ENCODE results near the gene MAP2K5.
A peak's percentile ranks its signal among the peaks of the same experiment; 100 is the strongest.

Gene MAP2K5

DNA sequence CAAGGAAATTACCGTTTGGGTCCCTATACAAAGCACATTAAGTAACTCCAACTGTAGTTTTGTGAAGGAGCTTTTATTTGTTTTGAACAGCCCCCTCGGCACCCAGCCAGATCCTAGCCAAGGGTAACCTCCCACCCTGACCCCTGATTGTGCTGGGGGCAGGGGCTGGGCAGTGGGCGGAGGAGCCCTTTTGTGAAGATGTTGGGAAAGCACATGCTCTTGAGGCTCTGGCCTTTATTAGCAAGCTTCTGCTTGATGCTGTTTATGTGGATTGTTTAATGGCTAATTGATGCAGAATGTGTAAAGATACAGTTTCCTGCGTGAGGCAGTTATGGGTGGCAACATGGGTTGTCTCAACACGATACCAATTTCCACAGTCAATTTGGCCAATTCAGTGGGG, 136.5 kb downstream of the MAP2K5 start:
- no peak for DNase-seq

DNA sequence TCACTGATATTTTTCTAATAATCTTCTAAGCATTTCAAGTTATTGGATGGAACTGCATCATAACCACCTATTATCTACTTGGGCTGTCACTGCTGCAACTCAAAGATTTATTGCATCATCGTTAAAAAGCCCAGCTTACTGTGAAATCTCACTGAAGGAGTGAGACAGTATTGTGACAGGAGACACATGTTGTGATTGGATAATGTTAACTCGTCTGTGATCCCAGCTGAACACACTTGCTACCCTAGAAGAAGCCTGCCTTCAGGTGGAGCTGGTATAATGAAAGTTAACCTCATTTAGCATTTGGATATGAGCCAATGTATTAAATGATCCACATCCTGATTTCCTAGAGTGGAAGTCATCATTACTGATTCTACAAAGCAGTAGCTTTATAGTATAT, 138.1 kb downstream of the MAP2K5 start:
- peak; percentile 39 for DNase-seq

DNA sequence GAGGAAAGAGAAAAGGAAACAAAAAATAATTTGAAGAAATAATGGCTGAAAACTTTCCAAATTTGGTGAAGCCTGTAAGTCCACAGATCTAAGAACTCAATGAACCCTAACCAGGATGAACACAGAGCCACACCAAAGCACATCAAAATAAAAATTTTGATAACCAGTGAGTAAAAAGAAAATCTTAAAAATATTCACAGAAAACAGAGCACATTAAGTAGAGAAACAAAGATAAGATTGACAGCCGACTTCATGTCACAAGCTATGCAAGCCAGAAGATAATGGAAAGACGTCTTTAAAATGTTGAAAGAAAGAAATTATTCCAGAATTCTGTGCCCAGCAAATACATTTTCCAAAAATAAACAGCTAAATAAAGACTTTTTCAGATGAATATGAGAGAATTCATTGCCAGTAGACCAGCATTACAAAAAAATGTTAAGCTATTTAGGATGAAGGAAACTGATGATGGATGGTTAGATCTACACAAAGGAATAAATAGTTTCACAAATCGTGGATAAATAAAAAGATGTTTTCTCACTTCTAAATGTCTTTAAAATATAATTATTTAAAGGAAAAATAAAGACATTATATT, 142.6 kb downstream of the MAP2K5 start:
- DNase-seq = peak; percentile 8

DNA sequence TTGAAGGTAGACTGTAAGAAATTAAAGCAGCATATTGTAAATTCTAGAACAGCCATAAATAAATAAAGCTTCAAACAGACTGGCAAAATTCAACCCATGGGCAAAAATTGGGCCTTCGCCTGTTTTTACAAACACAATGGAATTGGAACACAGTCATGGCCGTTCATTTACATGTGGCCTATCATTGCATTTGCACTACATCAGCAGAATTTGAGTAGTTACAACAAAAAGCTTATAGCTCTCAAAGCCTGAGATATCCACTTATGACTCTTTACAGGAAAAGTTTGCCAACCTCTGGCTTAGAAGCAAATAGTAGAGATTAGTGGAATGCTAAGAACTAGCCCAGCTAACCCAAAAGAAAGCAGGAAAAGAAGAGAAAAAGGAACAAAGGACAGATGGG, 143.2 kb downstream of the MAP2K5 start:
- no peak for DNase-seq

DNA sequence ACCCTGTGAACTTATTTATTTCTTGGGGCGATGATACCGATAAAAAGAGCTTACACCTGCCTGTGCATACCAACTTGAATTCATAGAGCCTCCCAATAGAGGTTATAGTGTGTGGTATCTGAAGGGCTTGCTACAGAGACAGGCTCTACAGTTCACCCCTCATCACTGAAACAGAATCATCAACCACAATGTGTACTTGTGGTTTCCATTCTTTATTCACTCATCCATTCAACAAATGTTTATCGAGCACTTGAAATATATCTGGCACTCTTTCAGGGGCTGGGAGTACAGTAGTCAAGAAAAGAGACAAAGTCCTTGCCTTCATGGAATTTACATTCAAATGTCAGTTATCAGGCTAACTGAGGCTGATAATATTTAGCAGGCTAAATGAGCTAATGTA, 148.4 kb downstream of the MAP2K5 start:
- DNase-seq = no peak

DNA sequence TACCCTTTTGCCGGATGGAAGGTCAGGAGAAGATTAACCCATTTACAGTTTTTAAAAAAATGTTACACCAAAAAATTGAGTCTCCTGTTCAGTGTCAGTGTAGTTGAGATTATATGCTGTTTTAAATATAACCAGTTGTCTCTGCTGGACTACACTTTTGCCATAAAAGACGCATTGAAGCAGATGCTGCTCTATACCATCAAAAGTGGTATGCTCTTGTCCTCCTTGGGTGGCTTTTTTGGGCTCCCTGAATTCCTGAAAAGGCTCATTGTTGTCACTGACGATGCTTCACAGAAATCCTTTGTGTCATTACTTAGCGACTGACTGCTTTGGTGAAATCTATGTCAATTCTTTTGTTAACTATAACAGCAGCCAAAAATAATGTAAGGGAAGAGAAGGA, 148.9 kb downstream of the MAP2K5 start:
- DNase-seq = no peak

DNA sequence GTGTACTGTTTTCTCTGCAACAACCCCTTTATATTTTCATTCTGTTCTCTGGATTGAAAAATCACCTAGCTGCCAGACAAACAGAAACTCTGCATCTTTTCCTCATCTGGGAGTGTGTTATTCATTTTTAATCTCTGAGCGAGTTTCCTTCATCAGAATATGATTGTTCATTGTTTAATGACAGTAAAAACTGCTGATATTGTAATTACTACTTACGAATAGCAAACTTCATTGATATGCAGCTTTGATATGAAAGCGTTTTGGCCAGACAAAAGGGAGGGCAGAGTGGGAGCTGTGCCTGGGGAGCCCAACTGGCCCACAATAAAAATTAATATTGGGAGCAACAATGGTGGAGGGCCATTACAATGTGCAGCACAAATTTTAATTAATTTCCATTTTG, 150.1 kb downstream of the MAP2K5 start:
- no peak for DNase-seq

DNA sequence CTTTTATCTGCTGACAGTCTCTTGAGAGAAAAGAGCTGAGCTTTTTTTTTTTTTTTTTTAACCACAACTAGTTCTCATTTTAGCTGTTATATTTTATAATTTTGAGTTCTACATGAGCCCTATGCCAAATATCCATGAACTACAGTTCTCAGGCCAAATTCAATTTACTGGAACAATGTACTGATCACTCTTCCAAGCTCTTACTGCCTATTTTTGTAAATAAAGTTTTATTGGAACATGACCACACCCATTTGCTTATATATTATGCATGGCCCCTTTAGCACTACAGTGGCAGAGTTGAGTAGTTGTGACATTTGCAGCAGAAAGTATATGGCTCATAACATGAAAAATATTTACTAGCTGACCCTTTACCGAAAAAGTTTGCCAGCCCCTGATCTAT, 153.6 kb downstream of the MAP2K5 start:
- DNase-seq = no peak

DNA sequence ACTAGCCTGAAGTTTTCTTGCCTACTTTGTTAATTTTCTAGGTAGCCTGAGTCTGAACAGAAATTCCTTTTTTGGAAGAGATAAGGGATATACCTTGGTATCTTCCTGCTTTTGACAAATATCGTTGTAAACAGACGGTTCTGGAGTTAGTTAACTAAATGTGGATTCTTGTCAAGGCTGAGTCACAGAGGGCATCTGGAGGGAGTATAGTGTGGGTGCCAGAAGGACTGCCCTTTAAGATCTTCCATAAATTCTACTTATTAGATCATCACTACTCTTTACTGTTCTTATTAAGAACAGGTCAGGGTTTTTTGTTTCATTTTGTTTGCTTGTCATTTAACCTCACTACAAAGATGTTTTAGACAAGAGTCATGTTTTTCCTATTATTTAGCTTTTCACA, 157.5 kb downstream of the MAP2K5 start:
- no peak for DNase-seq

DNA sequence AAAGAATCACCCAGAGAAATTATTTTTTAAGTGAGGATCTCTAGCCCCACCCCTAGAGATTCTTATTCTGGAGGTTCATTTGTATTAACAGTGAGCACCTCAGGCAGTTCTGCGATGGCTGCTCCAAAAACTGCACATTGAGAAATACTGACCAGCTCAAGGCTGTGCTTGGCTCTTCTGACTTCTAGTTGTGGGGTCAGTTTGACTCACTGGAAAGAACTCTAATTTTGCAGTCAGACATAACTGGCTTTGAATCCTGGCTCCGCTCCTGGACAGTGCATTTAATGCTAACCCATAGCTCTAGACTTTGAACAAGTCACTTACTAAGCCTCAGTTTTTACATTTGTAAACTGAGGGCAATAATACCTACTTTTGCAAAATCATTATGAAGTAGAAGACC, 159.2 kb downstream of the MAP2K5 start:
- no peak for DNase-seq

DNA sequence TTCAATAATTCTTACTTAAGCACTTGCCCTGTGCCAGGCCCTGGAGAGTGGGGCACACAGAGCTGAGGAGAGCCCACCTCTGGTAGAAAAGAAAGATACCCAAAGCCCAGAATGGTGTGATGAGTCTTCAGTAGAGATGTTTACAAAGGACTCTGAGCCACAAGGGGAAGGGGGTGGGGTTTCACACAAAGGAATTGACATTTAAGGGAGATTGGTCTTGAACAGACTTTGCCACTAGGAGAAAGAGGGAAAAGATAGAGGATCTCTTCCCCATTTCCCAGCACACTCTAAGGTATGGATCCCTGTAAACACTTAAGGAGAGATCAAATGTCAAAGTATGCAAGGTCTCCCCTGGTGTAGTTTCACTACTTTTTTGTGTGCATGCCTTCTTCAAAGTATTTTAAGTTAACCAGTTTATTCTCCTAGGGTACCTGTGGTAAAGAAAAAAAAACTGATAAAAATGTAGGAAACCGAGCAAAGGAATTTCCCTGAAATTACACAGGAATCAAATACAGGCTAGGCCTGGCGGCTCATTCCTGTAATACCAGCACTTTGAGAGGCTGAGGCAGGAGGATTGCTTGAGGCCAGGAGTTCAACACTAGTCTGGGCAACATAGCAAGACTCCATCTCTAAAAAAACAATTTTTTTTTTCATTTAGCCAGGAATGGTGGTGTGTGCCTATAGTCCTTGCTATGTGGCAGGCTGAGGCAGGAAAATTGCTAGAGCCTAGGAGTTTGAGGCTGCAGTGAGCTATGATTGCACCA, 165.2 kb downstream of the MAP2K5 start:
- DNase-seq = no peak

DNA sequence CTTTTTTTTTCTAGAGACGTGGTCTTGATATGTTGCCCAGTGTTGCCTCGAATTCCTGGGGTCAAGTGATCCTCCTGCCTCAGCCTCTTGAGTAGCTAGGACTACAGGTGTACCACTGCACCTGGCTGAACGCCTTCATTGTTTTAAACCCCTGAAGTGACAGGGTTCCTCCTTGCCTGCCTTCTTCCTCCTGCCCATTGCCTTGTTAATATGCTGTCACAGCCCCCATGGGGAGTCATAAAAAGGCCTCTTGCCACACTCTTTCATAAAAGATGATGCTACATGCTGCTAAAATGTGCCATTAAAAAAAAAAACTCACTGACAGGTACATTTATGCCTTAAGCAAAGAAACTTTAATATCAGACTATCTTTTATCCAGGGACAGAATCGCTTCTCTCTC, 166.0 kb downstream of the MAP2K5 start:
- no peak for DNase-seq

DNA sequence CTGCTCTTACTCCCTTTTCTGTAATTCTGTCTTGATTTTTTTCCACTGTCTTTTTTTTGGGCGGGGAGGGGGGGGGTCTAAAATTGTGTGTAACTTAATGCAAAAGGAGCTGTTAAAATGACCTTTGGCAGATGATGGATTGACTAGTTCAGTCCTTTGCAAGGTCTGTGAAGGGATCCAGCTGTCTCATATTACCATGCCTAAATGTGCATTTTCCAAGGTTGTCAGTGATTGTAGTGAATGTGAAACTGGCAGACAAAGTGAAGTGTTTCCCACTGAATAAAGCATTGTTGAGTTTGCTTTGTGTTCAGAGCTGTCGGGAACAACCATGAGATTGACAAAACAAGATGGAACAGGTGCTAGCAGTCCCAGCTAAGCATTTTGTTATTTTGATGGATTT, 172.7 kb downstream of the MAP2K5 start:
- peak; percentile 27 for DNase-seq

DNA sequence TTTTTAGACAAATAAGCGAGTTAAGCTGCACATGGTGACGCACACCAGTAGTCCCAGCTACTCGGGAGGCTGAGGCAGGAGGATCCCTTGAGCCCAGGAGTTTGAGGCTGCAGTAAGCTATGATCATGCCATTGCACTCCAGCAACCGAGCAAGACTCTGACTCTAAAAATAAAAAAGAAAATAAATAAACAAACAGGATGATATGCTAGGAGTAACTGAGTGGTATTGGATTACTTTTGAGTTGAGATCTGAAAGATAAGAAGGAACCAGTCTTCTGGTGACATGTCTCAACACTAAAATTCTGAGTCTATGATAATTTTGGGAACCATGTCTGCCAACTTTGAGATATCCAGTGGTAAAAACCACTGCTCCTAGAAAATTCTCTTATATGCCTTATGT, 173.7 kb downstream of the MAP2K5 start:
- no peak for DNase-seq

DNA sequence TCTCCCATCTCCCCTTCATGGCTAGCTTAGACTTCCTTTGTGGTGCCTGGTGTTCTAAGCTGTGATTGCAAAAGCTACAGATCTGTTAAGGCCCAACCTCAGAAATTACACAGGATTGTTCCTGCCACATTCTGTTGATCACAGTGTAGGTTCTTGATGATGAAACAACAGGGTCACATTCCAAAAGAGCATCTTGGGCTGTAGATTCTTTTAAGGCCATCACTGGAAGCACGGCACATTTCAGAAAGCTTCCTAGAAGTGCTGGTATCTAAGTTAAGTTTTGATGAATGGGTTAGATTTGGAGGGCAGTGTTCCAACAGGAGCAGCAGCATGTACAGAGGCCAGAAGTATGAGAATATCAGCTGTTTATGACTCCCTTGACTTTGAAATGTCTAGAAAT, 175.3 kb downstream of the MAP2K5 start:
- no peak for DNase-seq

DNA sequence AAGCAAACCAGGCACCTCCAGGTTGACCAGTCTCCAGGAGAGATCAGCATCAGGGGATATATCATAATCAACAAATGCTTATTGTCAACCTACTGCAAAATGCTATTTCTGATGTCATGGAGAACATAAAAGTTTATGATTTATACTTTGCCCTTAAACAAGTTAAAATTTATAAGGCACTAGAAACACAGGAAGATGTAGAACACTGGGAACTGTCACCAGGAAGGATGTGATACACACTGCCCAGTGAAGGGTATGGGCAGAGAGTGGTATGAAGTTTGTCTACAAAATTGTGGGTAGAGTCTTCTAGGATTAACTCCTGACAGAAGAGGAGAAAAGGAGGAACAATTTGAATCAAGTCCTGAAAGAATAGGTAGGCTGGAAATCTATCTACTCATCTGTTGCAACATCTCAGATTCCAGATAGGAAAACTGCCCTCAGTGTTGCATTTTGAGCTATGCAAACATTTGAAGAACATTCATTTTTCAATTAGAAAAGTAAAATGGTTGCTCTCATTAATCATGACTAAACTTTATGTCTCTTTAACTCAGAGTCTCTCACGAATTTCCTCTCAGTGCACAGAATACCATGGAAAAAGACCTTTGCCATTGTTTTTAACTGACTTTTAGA, 176.9 kb downstream of the MAP2K5 start:
- no peak for DNase-seq

DNA sequence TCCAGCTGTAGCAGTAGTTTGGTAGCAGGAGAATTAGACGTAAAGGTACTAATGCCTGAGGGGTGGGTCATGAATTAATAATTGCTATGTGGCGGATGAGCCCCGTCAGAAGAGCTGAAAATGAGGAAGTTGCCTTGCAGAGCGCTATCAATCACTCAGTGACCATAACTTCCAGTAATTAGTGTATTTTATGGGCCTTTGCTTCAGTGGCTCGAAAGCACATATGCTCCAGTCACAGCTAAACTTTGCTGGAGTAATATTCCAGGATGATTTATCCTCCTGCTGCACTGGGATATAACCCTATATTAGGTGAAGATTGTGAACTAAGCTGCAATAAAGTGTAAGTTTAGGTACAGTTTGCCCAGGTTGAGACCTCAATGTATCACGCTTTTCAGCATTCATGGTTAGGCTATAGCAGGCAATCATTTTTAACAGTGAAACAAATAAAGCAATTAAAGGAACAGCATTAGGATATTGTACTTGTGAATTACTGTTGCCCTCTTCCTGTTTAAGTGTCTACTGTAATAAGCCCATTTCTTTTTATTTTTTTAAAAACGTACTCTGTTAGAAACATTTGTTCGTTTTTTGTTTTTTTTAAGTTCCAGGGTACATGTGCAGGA, 178.2 kb downstream of the MAP2K5 start:
- no peak for DNase-seq

DNA sequence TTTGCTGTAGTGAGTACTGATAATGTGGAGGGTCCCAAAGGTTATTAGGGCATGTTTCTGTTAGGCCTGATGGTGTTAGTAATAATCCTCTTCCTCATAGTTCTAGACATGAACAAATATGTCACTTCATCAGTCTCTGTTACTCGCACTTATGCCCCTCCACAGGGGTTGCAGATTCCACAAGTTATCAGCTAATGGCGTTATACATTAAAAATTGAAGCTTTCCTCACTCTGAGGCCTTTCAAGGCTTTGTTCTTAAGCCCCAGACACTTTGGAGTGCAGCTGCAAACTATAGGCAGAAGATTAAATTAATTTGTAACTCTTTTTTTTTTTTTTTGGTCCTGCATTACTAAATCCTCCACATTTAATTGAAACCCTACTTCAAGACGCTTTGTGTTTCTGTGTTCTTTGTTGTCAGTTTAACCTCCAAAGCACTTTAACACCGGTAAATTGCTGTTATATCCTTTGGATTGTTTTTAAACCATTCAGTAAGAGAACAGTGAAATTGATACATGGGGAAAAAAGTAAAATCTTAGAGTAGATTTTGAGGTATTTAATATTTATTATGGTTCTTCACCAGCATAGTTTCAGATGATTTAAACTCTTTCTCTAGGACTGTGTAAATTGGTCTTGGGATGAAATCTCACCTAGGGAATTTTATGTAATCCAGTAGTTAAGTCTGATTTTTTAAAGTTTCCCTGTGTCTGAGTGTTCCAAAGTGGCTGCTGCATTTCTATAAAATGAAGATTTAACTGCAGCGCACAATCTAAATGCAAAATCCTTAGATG, 179.7 kb downstream of the MAP2K5 start:
- no peak for DNase-seq

DNA sequence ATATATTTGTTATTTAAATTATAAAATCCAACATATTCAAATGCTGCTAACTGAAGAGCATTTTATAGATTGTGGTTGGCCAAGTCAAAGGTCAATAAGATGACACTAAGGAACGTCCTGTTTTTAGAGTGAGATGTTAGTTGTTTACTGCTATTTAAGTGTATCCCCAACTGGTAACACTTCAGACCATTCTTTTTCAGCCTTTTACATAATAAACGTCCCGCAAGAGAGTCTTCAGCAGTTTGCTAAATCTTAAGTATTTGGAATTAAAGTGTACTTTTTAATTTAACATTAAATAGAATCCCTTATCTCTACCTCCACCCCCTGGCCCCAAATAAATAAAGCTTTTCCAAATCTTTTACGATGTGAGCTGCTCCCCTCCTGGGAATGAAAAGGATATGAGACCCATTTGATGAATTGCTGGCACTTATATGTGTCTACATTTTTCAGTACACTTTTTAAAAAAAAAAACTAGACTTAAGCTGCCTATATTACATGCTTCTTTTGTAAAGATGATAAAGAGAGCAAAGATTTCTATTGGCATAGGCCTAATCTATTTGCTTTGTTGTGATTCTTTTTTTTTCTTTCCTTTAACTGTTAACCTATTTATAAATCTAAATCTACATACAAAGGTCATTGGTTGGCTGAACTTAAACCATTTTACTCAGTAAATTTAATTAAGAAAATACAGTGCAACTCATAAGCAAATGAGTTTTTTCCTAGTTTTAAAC, 181.0 kb downstream of the MAP2K5 start:
- DNase-seq = no peak

DNA sequence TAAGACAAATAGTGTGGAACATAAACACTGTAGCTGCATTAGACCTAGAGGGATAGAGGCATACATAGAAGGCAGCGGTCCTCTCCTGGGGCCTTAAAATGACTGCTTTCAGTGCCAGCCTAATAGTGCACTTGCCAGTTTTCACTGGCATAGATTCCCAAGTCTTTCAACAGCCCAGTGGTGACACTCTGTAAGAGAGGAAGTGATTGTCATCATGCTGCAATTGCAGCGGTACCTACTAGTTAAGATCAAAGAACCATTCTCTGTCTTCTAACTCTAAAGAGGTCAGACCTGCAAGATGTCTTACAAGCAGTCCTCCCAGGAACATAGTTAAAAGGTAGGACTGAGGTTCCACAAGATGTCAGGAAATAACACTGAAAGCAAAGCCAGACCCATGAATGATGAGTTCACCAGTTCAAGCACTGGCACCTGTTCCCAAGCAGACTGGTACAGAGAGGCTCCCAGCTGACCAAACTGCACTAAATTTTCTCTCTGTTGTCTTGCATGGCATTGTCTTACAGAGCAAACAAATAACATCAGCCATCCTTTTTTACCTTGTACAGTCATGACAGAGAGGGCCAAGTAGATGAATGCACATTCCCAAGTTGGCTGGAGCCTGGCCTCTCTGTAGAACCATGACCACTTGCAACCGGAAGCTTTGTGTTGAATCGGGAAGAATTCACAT, 182.3 kb downstream of the MAP2K5 start:
- no peak for DNase-seq

DNA sequence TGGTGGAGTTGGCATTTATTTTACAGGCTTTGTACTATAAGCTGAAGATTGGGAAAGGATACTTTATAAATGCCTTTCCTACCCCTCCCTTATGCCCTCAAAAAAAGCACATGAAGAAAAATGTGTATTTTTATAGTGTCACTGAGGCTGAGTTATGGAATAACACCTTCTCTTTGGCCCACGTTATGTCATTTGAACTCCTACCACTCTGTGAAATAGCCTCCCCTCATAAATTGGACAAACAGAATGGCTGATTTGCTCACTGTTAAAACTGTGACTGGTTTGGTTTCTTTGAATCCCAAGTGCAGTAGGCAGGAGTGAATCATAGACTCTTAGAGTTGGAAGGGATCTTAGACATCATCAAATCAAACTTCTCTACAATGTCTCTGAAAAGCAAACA, 187.6 kb downstream of the MAP2K5 start:
- DNase-seq = no peak
